ENCODE results near the gene HADH.
"Not testable (repeated sequence)": the region's sequence is repeated elsewhere in the genome, so short reads cannot be mapped to it uniquely, and the experiment has no call there.

Gene HADH

GRCh38 chr4:107996949-107997788 is 7.5 kb downstream of the HADH start:
- DNase-seq (ENCODE audit: low read depth in 2 of 2): no peak

GRCh38 chr4:107997794-107998193 is 8.1 kb downstream of the HADH start:
- no peak for DNase-seq (ENCODE audit: low read depth in 2 of 2)

- DNase-seq (ENCODE audit: low read depth in 2 of 2): no peak
These were observed 10.3 kb downstream of the HADH start for GRCh38 chr4:107999932-108000539.

GRCh38 chr4:108001540-108002135 is 11.9 kb downstream of the HADH start:
- no peak for DNase-seq (ENCODE audit: low read depth in 2 of 2)

GRCh38 chr4:108003982-108004515 is 14.4 kb downstream of the HADH start:
- no peak for DNase-seq (ENCODE audit: low read depth in 2 of 2)

GRCh38 chr4:108004646-108005045 is 15.0 kb downstream of the HADH start:
- no peak for DNase-seq (ENCODE audit: low read depth in 2 of 2)

- DNase-seq (ENCODE audit: low read depth in 2 of 2): no peak
These were observed 16.1 kb downstream of the HADH start for GRCh38 chr4:108005807-108006206.

GRCh38 chr4:108006361-108006760 is 16.7 kb downstream of the HADH start:
- DNase-seq (ENCODE audit: low read depth in 2 of 2): no peak

- no peak for DNase-seq (ENCODE audit: low read depth in 2 of 2)
These were observed 18.3 kb downstream of the HADH start for GRCh38 chr4:108007984-108008383.

- no peak for DNase-seq (ENCODE audit: low read depth in 2 of 2)
These were observed 19.0 kb downstream of the HADH start for GRCh38 chr4:108008721-108009120.

- no peak for DNase-seq (ENCODE audit: low read depth in 2 of 2)
These were observed 20.5 kb downstream of the HADH start for GRCh38 chr4:108010167-108010566.

GRCh38 chr4:108012382-108012781 is 22.7 kb downstream of the HADH start:
- not testable (repeated sequence) for DNase-seq (ENCODE audit: low read depth in 2 of 2)

GRCh38 chr4:108013327-108013726 is 23.6 kb downstream of the HADH start:
- no peak for DNase-seq (ENCODE audit: low read depth in 2 of 2)

- no peak for DNase-seq (ENCODE audit: low read depth in 2 of 2)
These were observed 24.3 kb downstream of the HADH start for GRCh38 chr4:108013955-108014354.

GRCh38 chr4:108018040-108018883 is 28.6 kb downstream of the HADH start:
- peak; percentile 61 to 77 for DNase-seq (ENCODE audit: low read depth in 2 of 2)

GRCh38 chr4:108018884-108019187 is 29.1 kb downstream of the HADH start:
- DNase-seq (ENCODE audit: low read depth in 2 of 2): no peak

- no peak for DNase-seq (ENCODE audit: low read depth in 2 of 2)
These were observed 34.6 kb downstream of the HADH start for GRCh38 chr4:108024085-108024877.

- DNase-seq (ENCODE audit: low read depth in 2 of 2): no peak
These were observed 35.1 kb downstream of the HADH start for GRCh38 chr4:108024878-108025165.

GRCh38 chr4:108029016-108029720 is 39.5 kb downstream of the HADH start:
- DNase-seq (ENCODE audit: low read depth in 2 of 2): peak; percentile 65 to 67

GRCh38 chr4:108029731-108030130 is 40.0 kb downstream of the HADH start:
- DNase-seq (ENCODE audit: low read depth in 2 of 2): no peak

GRCh38 chr4:108030332-108030731 is 40.6 kb downstream of the HADH start:
- DNase-seq (ENCODE audit: low read depth in 2 of 2): peak; percentile 52 to 58
